NCI-H146 treated with DMSO at 0.1 percent for 48 hours (cell line): ENCODE results near the gene MRNIP.

Experiments
- DNase-seq: peaks from one replicate; lab custom pipeline; 2025; ENCODE audit not compliant: unreplicated experiment; lab: John Stamatoyannopoulos, UW

The MRNIP gene

GRCh38 chr5:179858586-179859427, at the start of gene MRNIP:
Gene MRNIP, minus strand, starts transcription at chr5:179858817. Its CDS starts 21 bp downstream, at chr5:179858796.
- DNase-seq: peak; percentile 89

- DNase-seq: no peak
Measured at GRCh38 chr5:179907556-179908324, 49.1 kb upstream of the MRNIP start, which contains the start of gene TBC1D9B. Gene TBC1D9B, minus strand, starts transcription at chr5:179907897. Its CDS starts 76 bp downstream, at chr5:179907821.

- no peak for DNase-seq
Measured at GRCh38 chr5:179906795-179907555, 48.4 kb upstream of the MRNIP start.

- no peak for DNase-seq
Measured at GRCh38 chr5:179906294-179906794, 47.7 kb upstream of the MRNIP start.

- no peak for DNase-seq
Measured at GRCh38 chr5:179905161-179905560, 46.5 kb upstream of the MRNIP start.

- no peak for DNase-seq
Measured at GRCh38 chr5:179904463-179905160, 46.0 kb upstream of the MRNIP start.

- DNase-seq: no peak
Measured at GRCh38 chr5:179902763-179903158, 44.1 kb upstream of the MRNIP start.

GRCh38 chr5:179901915-179902762, 43.5 kb upstream of the MRNIP start:
- no peak for DNase-seq

- no peak for DNase-seq
Measured at GRCh38 chr5:179901462-179901861, 42.8 kb upstream of the MRNIP start.

GRCh38 chr5:179900711-179901110, 42.1 kb upstream of the MRNIP start:
- DNase-seq: no peak

- DNase-seq: no peak
Measured at GRCh38 chr5:179900206-179900605, 41.6 kb upstream of the MRNIP start.

- DNase-seq: no peak
Measured at GRCh38 chr5:179895861-179896260, 37.2 kb upstream of the MRNIP start.

GRCh38 chr5:179893958-179894895, 35.6 kb upstream of the MRNIP start:
- DNase-seq: no peak

GRCh38 chr5:179893076-179893957, 34.7 kb upstream of the MRNIP start:
- no peak for DNase-seq

GRCh38 chr5:179892255-179892654, 33.6 kb upstream of the MRNIP start:
- no peak for DNase-seq

GRCh38 chr5:179890751-179891682, 32.4 kb upstream of the MRNIP start:
- no peak for DNase-seq
